Measurements from ENCODE around the gene VIPR2. TPM values are rescaled to one million over a fixed set of nuclear protein-coding genes. Genes with fewer than 3 reads are reported as not detected.
"Not testable (repeated sequence)": the region's sequence is repeated elsewhere in the genome, so short reads cannot be mapped to it uniquely, and the experiment has no call there.

VIPR2 gene
- total RNA-seq, 1 experiment from 2014 or later: not detected

DNA sequence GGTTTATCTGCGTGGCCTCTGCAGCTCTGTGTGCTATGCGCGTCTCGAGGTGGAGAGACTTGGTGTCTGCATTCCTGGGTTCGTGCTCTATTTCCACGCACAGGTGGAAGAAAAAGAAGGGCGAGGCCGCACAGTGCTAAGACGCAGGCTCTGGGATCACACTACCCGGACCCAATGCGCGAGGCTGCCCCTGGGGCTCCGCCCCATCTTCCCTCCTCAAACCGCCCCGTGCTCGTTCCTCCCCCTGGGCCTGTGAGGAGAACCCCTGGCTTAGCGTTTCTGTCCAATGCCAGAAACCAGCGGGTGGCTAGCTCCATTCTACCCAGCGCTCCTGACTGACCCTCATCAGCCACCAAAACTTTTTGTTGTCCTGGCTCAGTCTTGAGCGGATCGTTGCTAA, 145.2 kb downstream of the VIPR2 start:
- Histone ChIP-seq H3K9me3 (ENCODE audit: low read depth, low read length, poor library complexity, severe bottlenecking) (no peaks in the 10 kb centered on the region), H3K4me3 (ENCODE audit: low read depth, low read length, poor library complexity, severe bottlenecking) (no peak overlapping the region), H3K27ac (ENCODE audit: low read depth, low read length, poor library complexity, severe bottlenecking) (no peak overlapping the region), H3K36me3 (ENCODE audit: insufficient read depth, low read length, poor library complexity, severe bottlenecking) (no peaks in the 10 kb centered on the region), H3K27me3 (replicated peaks; ENCODE audit: insufficient read depth, low read depth, low read length, poor library complexity) (no peaks in the 10 kb centered on the region), H3K4me1 (ENCODE audit: insufficient read depth, low read length, poor library complexity, severe bottlenecking) (no peaks in the 10 kb centered on the region)
- TF ChIP-seq, protein P1, sequence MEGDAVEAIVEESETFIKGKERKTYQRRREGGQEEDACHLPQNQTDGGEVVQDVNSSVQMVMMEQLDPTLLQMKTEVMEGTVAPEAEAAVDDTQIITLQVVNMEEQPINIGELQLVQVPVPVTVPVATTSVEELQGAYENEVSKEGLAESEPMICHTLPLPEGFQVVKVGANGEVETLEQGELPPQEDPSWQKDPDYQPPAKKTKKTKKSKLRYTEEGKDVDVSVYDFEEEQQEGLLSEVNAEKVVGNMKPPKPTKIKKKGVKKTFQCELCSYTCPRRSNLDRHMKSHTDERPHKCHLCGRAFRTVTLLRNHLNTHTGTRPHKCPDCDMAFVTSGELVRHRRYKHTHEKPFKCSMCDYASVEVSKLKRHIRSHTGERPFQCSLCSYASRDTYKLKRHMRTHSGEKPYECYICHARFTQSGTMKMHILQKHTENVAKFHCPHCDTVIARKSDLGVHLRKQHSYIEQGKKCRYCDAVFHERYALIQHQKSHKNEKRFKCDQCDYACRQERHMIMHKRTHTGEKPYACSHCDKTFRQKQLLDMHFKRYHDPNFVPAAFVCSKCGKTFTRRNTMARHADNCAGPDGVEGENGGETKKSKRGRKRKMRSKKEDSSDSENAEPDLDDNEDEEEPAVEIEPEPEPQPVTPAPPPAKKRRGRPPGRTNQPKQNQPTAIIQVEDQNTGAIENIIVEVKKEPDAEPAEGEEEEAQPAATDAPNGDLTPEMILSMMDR (conservative IDR thresholded peaks at IDR 0.05; ENCODE audit: low read depth, low read length): no peak
- no peak for TF ChIP-seq EZH2 (IDR thresholded peaks at IDR 0.05; ENCODE audit: borderline replicate concordance, low read depth, low read length, poor library complexity, severe bottlenecking)
- intact Hi-C loops (cut with micrococcal nuclease; ENCODE audit: unreplicated experiment): no loop called here
- ChIA-PET POLR2A (ENCODE audit: low non-redundant PET) (no interaction called here), CTCF (no interaction called here)
- DNase-seq (ENCODE audit: low spot score): no peak
- BruUV-seq (replicated peaks): no TSS peak

DNA sequence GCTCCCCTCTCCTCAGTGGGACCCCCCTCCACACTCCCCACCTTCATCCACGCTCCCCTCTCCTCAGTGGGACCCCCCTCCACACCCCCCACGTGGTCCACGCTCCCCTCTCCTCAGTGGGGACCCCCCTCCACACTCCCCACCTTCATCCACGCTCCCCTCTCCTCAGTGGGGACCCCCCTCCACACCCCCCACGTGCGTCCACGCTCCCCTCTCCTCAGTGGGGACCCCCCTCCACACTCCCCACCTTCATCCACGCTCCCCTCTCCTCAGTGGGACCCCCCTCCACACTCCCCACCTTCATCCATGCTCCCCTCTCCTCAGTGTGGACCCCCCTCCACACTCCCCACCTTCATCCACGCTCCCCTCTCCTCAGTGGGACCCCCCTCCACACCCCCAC, 146.4 kb downstream of the VIPR2 start:
- H3K27me3 ChIP-seq (replicated peaks; ENCODE audit: insufficient read depth, low read depth, low read length, poor library complexity): peaks cover 12% of the 10 kb centered on the region
- BruUV-seq (replicated peaks); intact Hi-C loops (cut with micrococcal nuclease; ENCODE audit: unreplicated experiment); H3K4me3 ChIP-seq (ENCODE audit: low read depth, low read length, poor library complexity, severe bottlenecking); POLR2A ChIA-PET (ENCODE audit: low non-redundant PET); CTCF ChIA-PET; H3K4me1 ChIP-seq (ENCODE audit: insufficient read depth, low read length, poor library complexity, severe bottlenecking); DNase-seq (ENCODE audit: low spot score); H3K9me3 ChIP-seq (ENCODE audit: low read depth, low read length, poor library complexity, severe bottlenecking); H3K27ac ChIP-seq (ENCODE audit: low read depth, low read length, poor library complexity, severe bottlenecking); H3K36me3 ChIP-seq (ENCODE audit: insufficient read depth, low read length, poor library complexity, severe bottlenecking): not testable (repeated sequence)

DNA sequence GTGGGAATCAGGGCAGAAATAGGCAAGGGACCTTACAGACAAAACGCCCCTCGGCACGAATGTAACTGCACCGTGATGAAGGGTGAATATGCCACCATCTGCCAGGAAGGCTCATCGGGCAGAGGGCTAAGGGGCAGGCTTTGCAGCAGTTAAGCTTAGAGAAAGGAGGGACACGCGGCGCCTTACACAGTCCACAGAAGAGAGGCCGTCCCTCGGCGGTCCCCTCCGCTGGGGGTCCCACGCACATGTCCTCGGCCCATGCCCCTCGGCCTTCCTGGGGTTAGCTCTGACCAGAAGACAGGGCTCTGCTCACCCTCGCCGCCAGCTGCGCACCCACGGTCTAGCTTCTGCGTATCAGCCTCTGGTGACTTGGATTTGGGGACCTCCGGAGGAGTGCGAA, 147.2 kb downstream of the VIPR2 start:
- ChIA-PET CTCF (no interaction called here), POLR2A (ENCODE audit: low non-redundant PET) (no interaction called here)
- no peak for TF ChIP-seq EZH2 (IDR thresholded peaks at IDR 0.05; ENCODE audit: borderline replicate concordance, low read depth, low read length, poor library complexity, severe bottlenecking)
- TF ChIP-seq, protein P1 (conservative IDR thresholded peaks at IDR 0.05; ENCODE audit: low read depth, low read length): no peak
- BruUV-seq (replicated peaks): no TSS peak
- H3K36me3 ChIP-seq (ENCODE audit: insufficient read depth, low read length, poor library complexity, severe bottlenecking): no peaks in the 10 kb centered on the region
- no peaks in the 10 kb centered on the region for H3K4me1 ChIP-seq (ENCODE audit: insufficient read depth, low read length, poor library complexity, severe bottlenecking)
- intact Hi-C loops (cut with micrococcal nuclease; ENCODE audit: unreplicated experiment): no loop called here
- H3K4me3 ChIP-seq (ENCODE audit: low read depth, low read length, poor library complexity, severe bottlenecking): no peak overlapping the region
- H3K27ac ChIP-seq (ENCODE audit: low read depth, low read length, poor library complexity, severe bottlenecking): no peak overlapping the region
- DNase-seq (ENCODE audit: low spot score): no peak
- peaks cover 20% of the 10 kb centered on the region for H3K27me3 ChIP-seq (replicated peaks; ENCODE audit: insufficient read depth, low read depth, low read length, poor library complexity)
- H3K9me3 ChIP-seq (ENCODE audit: low read depth, low read length, poor library complexity, severe bottlenecking): no peaks in the 10 kb centered on the region

DNA sequence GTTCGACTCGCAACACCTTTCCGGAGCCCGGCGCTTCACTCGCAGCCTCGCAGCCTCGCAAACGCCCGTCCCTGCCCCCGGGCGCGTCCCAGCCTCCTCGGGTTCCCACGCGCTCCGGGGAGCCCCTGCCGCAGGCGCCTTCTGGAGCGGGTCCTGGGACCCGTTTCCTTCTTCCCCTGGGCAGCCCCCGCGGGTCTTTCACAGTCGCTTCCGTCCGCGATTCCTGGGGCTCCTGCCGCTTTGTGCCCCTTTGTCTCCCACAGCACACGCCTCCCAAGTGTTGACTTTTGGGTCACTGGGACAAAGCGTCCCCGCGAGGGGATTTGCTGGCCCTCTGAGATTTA, 147.6 kb downstream of the VIPR2 start:
- DNase-seq (ENCODE audit: low spot score): no peak
- CTCF ChIA-PET: no interaction called here
- BruUV-seq (replicated peaks): no TSS peak
- Histone ChIP-seq H3K27ac (ENCODE audit: low read depth, low read length, poor library complexity, severe bottlenecking) (no peak overlapping the region), H3K27me3 (replicated peaks; ENCODE audit: insufficient read depth, low read depth, low read length, poor library complexity) (peaks cover 23% of the 10 kb centered on the region), H3K36me3 (ENCODE audit: insufficient read depth, low read length, poor library complexity, severe bottlenecking) (no peaks in the 10 kb centered on the region), H3K4me1 (ENCODE audit: insufficient read depth, low read length, poor library complexity, severe bottlenecking) (no peaks in the 10 kb centered on the region), H3K9me3 (ENCODE audit: low read depth, low read length, poor library complexity, severe bottlenecking) (no peaks in the 10 kb centered on the region), H3K4me3 (ENCODE audit: low read depth, low read length, poor library complexity, severe bottlenecking) (no peak overlapping the region)
- intact Hi-C loops (cut with micrococcal nuclease; ENCODE audit: unreplicated experiment): no loop called here
- POLR2A ChIA-PET (ENCODE audit: low non-redundant PET): no interaction called here
- TF ChIP-seq EZH2 (IDR thresholded peaks at IDR 0.05; ENCODE audit: borderline replicate concordance, low read depth, low read length, poor library complexity, severe bottlenecking): no peak
- TF ChIP-seq, protein P1 (conservative IDR thresholded peaks at IDR 0.05; ENCODE audit: low read depth, low read length): no peak
